Effector memory CD8-positive, alpha-beta T cell (primary cell): ENCODE data around the gene TUBA1C.
"Not testable (repeated sequence)": the region's sequence is repeated elsewhere in the genome, so short reads cannot be mapped to it uniquely, and the experiment has no call there.

ENCODE experiments used
- ATAC-seq: fragments of 150-1000 bp; cut with Tn5 transposase; replicated peaks from 2 replicates; pipeline ENCODE4 v1.10.0; 2021; ENCODE audit warnings: mild to moderate bottlenecking, moderate library complexity
- DNase-seq, 3 experiments: peaks; one replicate each; pipeline ENCODE4 v3.0.0; 2021
- H3K27ac Mint-ChIP-seq, 2 donors: one replicate each; pipeline ENCODE4 v1.8.0; 2022; ENCODE audit warnings: mild to moderate bottlenecking in 2 of 2, mixed read lengths in 2 of 2, moderate library complexity in 2 of 2
- H3K27me3 Mint-ChIP-seq, 2 donors: one replicate each; pipeline ENCODE4 v1.8.0; 2022; ENCODE audit warnings: mixed read lengths in 2 of 2
- H3K36me3 Mint-ChIP-seq: one replicate; pipeline ENCODE4 v1.8.0; 2022; ENCODE audit warnings: mild to moderate bottlenecking, moderate library complexity, mixed read lengths; ENCODE audit not compliant: insufficient read depth
- H3K4me1 Mint-ChIP-seq, 2 donors: one replicate each; pipeline ENCODE4 v1.8.0; 2022; ENCODE audit warnings: low read depth in 2 of 2, mixed read lengths in 2 of 2
- H3K4me3 Mint-ChIP-seq, 2 donors: one replicate each; pipeline ENCODE4 v1.8.0; 2022; ENCODE audit warnings: mild to moderate bottlenecking in 2 of 2, mixed read lengths in 2 of 2, moderate library complexity in 2 of 2
- H3K9me3 Mint-ChIP-seq, 2 donors: one replicate each; pipeline ENCODE4 v1.8.0; 2022; ENCODE audit warnings: mixed read lengths in 2 of 2

Gene TUBA1C

DNA sequence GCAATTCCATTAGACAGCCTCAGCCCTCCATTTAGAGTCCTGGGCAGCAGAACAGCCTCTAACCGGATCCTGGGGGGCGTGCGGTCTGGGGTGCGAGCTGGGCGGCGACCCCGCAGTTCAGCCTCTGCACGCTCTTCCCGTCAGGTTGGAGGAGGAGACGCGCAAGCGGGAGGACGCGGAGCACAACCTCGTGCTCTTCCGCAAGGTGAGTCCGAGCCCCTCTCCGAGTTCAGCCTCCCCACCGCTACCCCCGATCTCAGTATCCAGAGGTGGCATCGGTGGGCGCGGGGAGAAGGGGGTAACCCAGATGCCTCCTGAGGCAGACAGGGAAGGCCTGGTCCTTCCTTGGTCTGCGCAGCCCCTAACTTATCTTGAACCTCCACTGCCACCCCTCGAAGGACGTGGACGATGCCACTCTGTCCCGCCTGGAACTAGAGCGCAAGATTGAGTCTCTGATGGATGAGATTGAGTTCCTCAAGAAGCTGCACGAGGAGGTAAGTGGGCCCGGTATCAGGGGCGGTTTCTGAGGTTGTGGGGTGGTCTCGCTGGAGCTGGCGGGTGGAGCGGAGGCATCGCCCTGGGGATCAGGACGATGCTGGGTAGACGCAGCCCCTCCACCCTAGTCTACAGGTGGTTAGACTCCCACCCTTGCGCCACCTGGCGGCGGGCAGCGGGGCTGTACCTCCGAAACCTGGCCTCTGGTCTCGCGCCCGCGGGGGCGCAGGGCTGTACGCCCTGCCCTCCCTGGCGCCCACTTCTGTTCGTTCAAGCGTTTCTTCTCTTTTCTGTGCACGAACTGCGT lies 31.4 kb downstream of the TUBA1C start:
- peak overlapping the region; percentile 66 to 74 for H3K4me3 Mint-ChIP-seq
- H3K9me3 Mint-ChIP-seq, result no peaks in the 10 kb centered on the region
- DNase-seq (peak; percentile 59 to 61 (median 61)), ATAC-seq (peak; percentile 82)
- peak overlapping the region in 1 of 2 donors; percentile 71 for H3K27ac Mint-ChIP-seq
- no peaks in the 10 kb centered on the region for H3K36me3 Mint-ChIP-seq
- H3K4me1 Mint-ChIP-seq, result peaks cover 9 to 16% of the 10 kb centered on the region in 2 donors
- peaks cover 55 to 82% of the 10 kb centered on the region in 2 donors for H3K27me3 Mint-ChIP-seq

DNA sequence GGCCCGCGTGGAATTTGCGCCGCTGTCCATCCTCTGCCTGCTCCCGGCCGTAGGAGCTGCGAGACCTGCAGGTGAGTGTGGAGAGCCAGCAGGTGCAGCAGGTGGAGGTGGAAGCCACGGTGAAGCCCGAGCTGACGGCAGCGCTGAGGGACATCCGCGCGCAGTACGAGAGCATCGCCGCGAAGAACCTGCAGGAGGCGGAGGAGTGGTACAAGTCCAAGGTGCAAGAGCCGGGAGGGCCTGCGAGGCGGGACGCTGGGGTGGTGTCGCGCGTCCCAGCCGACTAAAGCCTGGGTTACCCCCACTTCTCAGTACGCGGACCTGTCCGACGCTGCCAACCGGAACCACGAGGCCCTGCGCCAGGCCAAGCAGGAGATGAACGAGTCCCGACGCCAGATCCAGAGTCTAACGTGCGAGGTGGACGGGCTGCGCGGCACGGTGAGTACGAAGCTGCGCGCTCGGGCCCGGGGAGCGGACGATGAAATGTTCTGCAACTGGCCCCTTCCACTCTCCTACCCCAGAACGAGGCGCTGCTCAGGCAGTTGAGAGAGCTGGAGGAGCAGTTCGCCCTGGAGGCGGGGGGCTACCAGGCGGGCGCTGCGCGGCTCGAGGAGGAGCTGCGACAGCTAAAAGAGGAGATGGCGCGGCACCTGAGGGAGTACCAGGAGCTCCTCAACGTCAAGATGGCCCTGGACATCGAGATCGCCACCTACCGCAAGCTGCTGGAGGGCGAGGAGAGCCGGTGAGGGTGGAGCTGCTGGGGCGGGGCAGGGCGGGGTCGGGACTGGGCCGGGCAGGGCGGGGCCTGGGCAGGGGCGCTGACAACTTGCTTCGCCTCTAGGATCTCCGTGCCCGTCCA lies 32.2 kb downstream of the TUBA1C start:
- Mint-ChIP-seq H3K4me1 (peaks cover 12 to 18% of the 10 kb centered on the region in 2 donors), H3K9me3 (no peaks in the 10 kb centered on the region), H3K36me3 (no peaks in the 10 kb centered on the region), H3K4me3 (peak overlapping the region; percentile 66 to 74), H3K27ac (peak overlapping the region in 1 of 2 donors; percentile 71), H3K27me3 (peaks cover 47 to 82% of the 10 kb centered on the region in 2 donors)
- peak; percentile 67 for ATAC-seq
- DNase-seq, result peak in 1 of 3 experiments; percentile 14

GRCh38 chr12:49297695-49298060 lies 32.8 kb downstream of the TUBA1C start:
- Mint-ChIP-seq H3K4me1 (peaks cover 12 to 18% of the 10 kb centered on the region in 2 donors), H3K27me3 (peaks cover 50 to 85% of the 10 kb centered on the region in 2 donors), H3K9me3 (no peaks in the 10 kb centered on the region), H3K4me3 (peak overlapping the region in 1 of 2 donors; percentile 74), H3K36me3 (no peaks in the 10 kb centered on the region), H3K27ac (no peak overlapping the region)
- DNase-seq (no peak), ATAC-seq (no peak)

- no peaks in the 10 kb centered on the region for H3K36me3 Mint-ChIP-seq
- no peaks in the 10 kb centered on the region for H3K9me3 Mint-ChIP-seq
- H3K27me3 Mint-ChIP-seq, result peaks cover 55 to 86% of the 10 kb centered on the region in 2 donors
- H3K27ac Mint-ChIP-seq, result no peak overlapping the region
- peak overlapping the region in 1 of 2 donors; percentile 74 for H3K4me3 Mint-ChIP-seq
- DNase-seq, result no peak
- peaks cover 12 to 18% of the 10 kb centered on the region in 2 donors for H3K4me1 Mint-ChIP-seq
- ATAC-seq, result no peak
These were observed 33.3 kb downstream of the TUBA1C start for GRCh38 chr12:49298160-49298559.

GRCh38 chr12:49301760-49302159 lies 36.9 kb downstream of the TUBA1C start:
- H3K27ac Mint-ChIP-seq, result no peak overlapping the region
- H3K4me3 Mint-ChIP-seq, result no peak overlapping the region
- H3K4me1 Mint-ChIP-seq, result peaks cover 7 to 12% of the 10 kb centered on the region in 2 donors
- ATAC-seq (no peak), DNase-seq (no peak)
- H3K27me3 Mint-ChIP-seq, result peaks cover 51 to 72% of the 10 kb centered on the region in 2 donors
- H3K36me3 Mint-ChIP-seq, result no peaks in the 10 kb centered on the region
- no peaks in the 10 kb centered on the region for H3K9me3 Mint-ChIP-seq

DNA sequence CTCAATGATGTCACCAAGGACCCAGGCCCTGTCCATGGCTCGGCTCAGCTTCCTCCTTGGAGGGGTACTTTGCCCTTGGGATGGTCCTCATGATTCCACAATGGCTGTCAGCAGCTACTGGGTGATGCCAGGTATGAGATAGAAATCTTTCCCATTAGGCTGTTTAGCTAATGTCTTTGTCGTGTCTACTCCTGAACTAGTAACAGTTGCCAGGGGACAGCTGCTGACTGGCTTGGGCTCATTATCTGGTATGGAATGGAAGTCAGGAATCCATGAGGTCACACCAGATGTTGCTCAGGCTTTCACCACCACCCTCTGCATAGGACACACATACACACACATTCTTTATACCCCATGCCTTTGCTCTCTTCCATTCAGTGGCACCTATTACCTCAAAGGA lies 39.3 kb downstream of the TUBA1C start:
- DNase-seq (no peak), ATAC-seq (no peak)
- Mint-ChIP-seq H3K36me3 (no peaks in the 10 kb centered on the region), H3K27ac (no peak overlapping the region), H3K4me1 (peaks cover 2 to 3% of the 10 kb centered on the region in 2 donors), H3K9me3 (no peaks in the 10 kb centered on the region), H3K4me3 (no peak overlapping the region), H3K27me3 (peaks cover 48 to 64% of the 10 kb centered on the region in 2 donors)

- ATAC-seq (no peak), DNase-seq (no peak)
- Mint-ChIP-seq H3K27me3 (peaks cover 50 to 66% of the 10 kb centered on the region in 2 donors), H3K4me3 (no peak overlapping the region), H3K27ac (no peak overlapping the region), H3K9me3 (no peaks in the 10 kb centered on the region), H3K4me1 (peaks cover 2 to 3% of the 10 kb centered on the region in 2 donors), H3K36me3 (no peaks in the 10 kb centered on the region)
These were observed 41.1 kb downstream of the TUBA1C start for GRCh38 chr12:49305762-49306510.

- ATAC-seq (no peak), DNase-seq (no peak)
- Mint-ChIP-seq H3K4me3 (no peak overlapping the region), H3K4me1 (no peaks in the 10 kb centered on the region), H3K36me3 (no peaks in the 10 kb centered on the region), H3K27ac (no peak overlapping the region), H3K27me3 (peaks cover 42 to 59% of the 10 kb centered on the region in 2 donors), H3K9me3 (no peaks in the 10 kb centered on the region)
These were observed 44.5 kb downstream of the TUBA1C start for GRCh38 chr12:49309386-49309785.

DNA sequence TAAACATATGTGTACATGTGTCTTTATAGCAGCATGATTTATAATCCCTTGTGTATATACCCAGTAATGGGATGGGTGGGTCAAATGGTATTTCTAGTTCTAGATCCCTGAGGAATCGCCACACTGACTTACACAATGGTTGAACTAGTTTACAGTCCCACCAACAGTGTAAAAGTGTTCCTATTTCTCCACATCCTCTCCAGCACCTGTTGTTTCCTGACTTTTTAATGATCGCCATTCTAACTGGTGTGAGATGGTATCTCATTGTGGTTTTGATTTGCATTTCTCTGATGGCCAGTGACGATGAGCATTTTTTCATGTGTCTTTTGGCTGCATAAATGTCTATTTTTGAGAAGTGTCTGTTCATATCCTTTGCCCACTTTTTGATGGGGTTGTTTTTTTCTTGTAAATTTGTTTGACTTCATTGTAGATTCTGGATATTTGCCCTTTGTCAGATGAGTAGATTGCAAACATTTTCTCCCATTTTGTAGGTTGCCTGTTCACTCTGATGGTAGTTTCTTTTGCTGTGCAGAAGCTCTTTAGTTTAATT lies 45.6 kb downstream of the TUBA1C start:
- DNase-seq, H3K4me1 Mint-ChIP-seq, H3K9me3 Mint-ChIP-seq, H3K36me3 Mint-ChIP-seq, H3K27ac Mint-ChIP-seq, ATAC-seq, H3K4me3 Mint-ChIP-seq: not testable (repeated sequence)
- H3K27me3 Mint-ChIP-seq, result peaks cover 35 to 58% of the 10 kb centered on the region in 2 donors

- ATAC-seq (no peak), DNase-seq (no peak)
- no peaks in the 10 kb centered on the region for H3K9me3 Mint-ChIP-seq
- no peak overlapping the region for H3K4me3 Mint-ChIP-seq
- peaks cover 0 to 35% of the 10 kb centered on the region in 2 donors for H3K27me3 Mint-ChIP-seq
- no peak overlapping the region for H3K27ac Mint-ChIP-seq
- H3K36me3 Mint-ChIP-seq, result peaks cover 2% of the 10 kb centered on the region
- no peaks in the 10 kb centered on the region for H3K4me1 Mint-ChIP-seq
These were observed 49.9 kb downstream of the TUBA1C start for GRCh38 chr12:49314811-49315210.

DNA sequence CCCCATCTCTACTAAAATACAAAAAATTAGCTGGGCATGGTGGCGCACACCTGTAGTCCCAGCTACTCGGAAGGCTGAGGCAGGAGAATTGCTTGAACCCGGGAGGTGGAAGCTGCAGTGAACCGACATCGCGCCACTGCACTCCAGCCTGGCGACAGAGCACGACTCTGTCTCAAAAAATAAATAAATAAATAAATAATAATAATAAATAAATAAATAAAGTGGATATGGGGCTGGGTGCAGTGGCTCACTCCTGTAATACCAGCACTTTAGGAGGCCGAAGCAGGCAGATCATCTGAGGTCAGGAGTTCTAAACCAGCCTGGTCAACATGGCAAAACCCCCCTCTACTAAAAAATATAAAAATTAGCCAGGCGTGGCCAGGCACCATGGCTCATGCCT lies 52.2 kb downstream of the TUBA1C start:
- H3K36me3 Mint-ChIP-seq, H3K27ac Mint-ChIP-seq, DNase-seq, H3K9me3 Mint-ChIP-seq, ATAC-seq, H3K4me3 Mint-ChIP-seq, H3K4me1 Mint-ChIP-seq: not testable (repeated sequence)
- H3K27me3 Mint-ChIP-seq, result peaks cover 0 to 18% of the 10 kb centered on the region in 2 donors

- not testable (repeated sequence) for H3K27ac Mint-ChIP-seq, H3K9me3 Mint-ChIP-seq, DNase-seq, H3K27me3 Mint-ChIP-seq, ATAC-seq
- Mint-ChIP-seq H3K4me1 (peaks cover 11 to 12% of the 10 kb centered on the region in 2 donors), H3K36me3 (peaks cover 12% of the 10 kb centered on the region), H3K4me3 (peak overlapping the region in 1 of 2 donors; percentile 55)
These were observed 55.7 kb downstream of the TUBA1C start for GRCh38 chr12:49320411-49321103.
